HEK293 (cell line): ENCODE measurements around the gene DSP.
A peak's percentile ranks its signal among the peaks of the same experiment; 100 is the strongest.

Experiments
- CTCF ChIA-PET: fragments of 350-600 bp; formaldehyde crosslinking; extraction: SDS; loops from one replicate; lab custom pipeline; 2021; ENCODE audit warnings: antibody characterized with exemption; lab: Yijun Ruan, JAX
- POLR2A ChIA-PET: fragments of 300-600 bp; formaldehyde crosslinking; extraction: SDS; loops from one replicate; lab custom pipeline; 2020; ENCODE audit warnings: antibody characterized with exemption, inconsistent platforms; lab: Yijun Ruan, JAX
- H3K27ac ChIP-seq: fragments of 200-500 bp; sonication (Bioruptor generic); 2 replicates; pipeline ENCODE4 v1.5.1; 2014; ENCODE audit warnings: low read depth, low read length, control low read depth, inconsistent platforms; ENCODE audit errors: extremely low read depth
- H3K36me3 ChIP-seq, 2 experiments: fragments of 200-500 bp in 1 of 2; sonication (Bioruptor generic) in 1 of 2; 1 replicate in 1 of 2; 2 replicates in 1 of 2; pipeline ENCODE4 v1.5.1; 2014 to 2017; ENCODE audit warnings: inconsistent platforms in 2 of 2, low read length in 2 of 2; ENCODE audit not compliant: control insufficient read depth in 2 of 2, insufficient read depth in 1 of 2
- H3K4me1 ChIP-seq: fragments of 200-500 bp; sonication (Bioruptor generic); 2 replicates; pipeline ENCODE4 v1.5.1; 2014; ENCODE audit warnings: mild to moderate bottlenecking, low read length, inconsistent platforms; ENCODE audit not compliant: control insufficient read depth, insufficient read depth
- H3K4me3 ChIP-seq: 2 replicates; pipeline ENCODE4 v1.5.1; 2011; ENCODE audit warnings: low read depth, mild to moderate bottlenecking, control low read depth, low read length, moderate library complexity
- H3K9me3 ChIP-seq: fragments of 200-500 bp; sonication (Bioruptor generic); 2 replicates; pipeline ENCODE4 v1.5.1; 2014; ENCODE audit warnings: low read depth, low read length, inconsistent platforms; ENCODE audit not compliant: control insufficient read depth, insufficient read depth
- FEZF1 ChIP-seq: fragments of 450-650 bp; formaldehyde crosslinking; IDR thresholded peaks from 2 replicates; pipeline ENCODE4 v1.5.1; 2016; ENCODE audit warnings: missing biosample characterization, missing genetic modification characterization
- GLI2 ChIP-seq: fragments of 450-650 bp; formaldehyde crosslinking; IDR thresholded peaks from 2 replicates; pipeline ENCODE4; 2017; ENCODE audit warnings: missing biosample characterization, missing genetic modification characterization, low read depth, borderline replicate concordance
- GLI4 ChIP-seq: fragments of 450-650 bp; formaldehyde crosslinking; IDR thresholded peaks from 2 replicates; pipeline ENCODE4 v1.5.1; 2016; ENCODE audit warnings: missing biosample characterization, missing genetic modification characterization
- HOXC10 ChIP-seq: sonication (generic); formaldehyde crosslinking; IDR thresholded peaks from 2 replicates; pipeline ENCODE4 v1.8.1; 2023; ENCODE audit warnings: mild to moderate bottlenecking, missing genetic modification reagents
- KLF1 ChIP-seq: fragments of 450-650 bp; formaldehyde crosslinking; IDR thresholded peaks from 2 replicates; pipeline ENCODE4 v1.5.1; 2016; ENCODE audit warnings: missing biosample characterization, missing genetic modification characterization
- KLF9 ChIP-seq: fragments of 450-650 bp; formaldehyde crosslinking; IDR thresholded peaks from 2 replicates; pipeline ENCODE4 v1.5.1; 2016; ENCODE audit warnings: missing biosample characterization, missing genetic modification characterization, low read depth
- MEIS1 ChIP-seq: sonication (generic); formaldehyde crosslinking; IDR thresholded peaks from 2 replicates; pipeline ENCODE4 v1.8.1; 2022; ENCODE audit warnings: missing genetic modification reagents, mild to moderate bottlenecking, borderline replicate concordance
- OVOL3 ChIP-seq: fragments of 450-650 bp; formaldehyde crosslinking; IDR thresholded peaks from 2 replicates; pipeline ENCODE4 v1.5.1; 2016; ENCODE audit warnings: missing biosample characterization, missing genetic modification characterization
- TRIM28 ChIP-seq: IDR thresholded peaks from 2 replicates; pipeline ENCODE4 v1.6.1; 2011; ENCODE audit warnings: low read length, control low read depth, borderline replicate concordance
- YY2 ChIP-seq: fragments of 450-650 bp; formaldehyde crosslinking; IDR thresholded peaks from 2 replicates; pipeline ENCODE4 v1.5.1; 2016; ENCODE audit warnings: missing biosample characterization, missing genetic modification characterization
- ZBTB1 ChIP-seq: fragments of 450-650 bp; formaldehyde crosslinking; IDR thresholded peaks from 2 replicates; pipeline ENCODE4 v1.5.1; 2016; ENCODE audit warnings: missing biosample characterization, missing genetic modification characterization
- ZBTB17 ChIP-seq: fragments of 450-650 bp; formaldehyde crosslinking; IDR thresholded peaks from 2 replicates; pipeline ENCODE4 v1.5.1; 2016; ENCODE audit warnings: missing biosample characterization, missing genetic modification characterization
- ZNF133 ChIP-seq: fragments of 450-650 bp; formaldehyde crosslinking; IDR thresholded peaks from 2 replicates; pipeline ENCODE4 v1.5.1; 2016; ENCODE audit warnings: missing biosample characterization, missing genetic modification characterization
- ZNF223 ChIP-seq: fragments of 450-650 bp; formaldehyde crosslinking; IDR thresholded peaks from 2 replicates; pipeline ENCODE4 v1.5.1; 2016; ENCODE audit warnings: missing biosample characterization, missing genetic modification characterization
- ZNF571 ChIP-seq: fragments of 450-650 bp; formaldehyde crosslinking; IDR thresholded peaks from 2 replicates; pipeline ENCODE4 v1.5.0; 2017; ENCODE audit warnings: missing biosample characterization, missing genetic modification characterization
- ZNF585B ChIP-seq: fragments of 450-650 bp; formaldehyde crosslinking; IDR thresholded peaks from 2 replicates; pipeline ENCODE4 v1.5.1; 2016; ENCODE audit warnings: missing biosample characterization, missing genetic modification characterization
- ZNF670 ChIP-seq: fragments of 450-650 bp; formaldehyde crosslinking; IDR thresholded peaks from 2 replicates; pipeline ENCODE4 v1.5.1; 2016; ENCODE audit warnings: missing biosample characterization, missing genetic modification characterization, low read depth
- ZNF785 ChIP-seq: fragments of 450-650 bp; formaldehyde crosslinking; IDR thresholded peaks from 2 replicates; pipeline ENCODE4 v1.5.1; 2016; ENCODE audit warnings: missing biosample characterization, missing genetic modification characterization
- TF ChIP-seq, protein P1 (sequence below): fragments of 450-650 bp; formaldehyde crosslinking; optimal IDR thresholded peaks from 2 replicates; pipeline ENCODE3; 2016; ENCODE audit warnings: missing biosample characterization, mild to moderate bottlenecking, missing genetic modification characterization
- TF ChIP-seq, protein P2 (sequence below): fragments of 450-650 bp; formaldehyde crosslinking; IDR thresholded peaks from 2 replicates; pipeline ENCODE4 v1.5.1; 2016; ENCODE audit warnings: missing biosample characterization, missing genetic modification characterization
- TF ChIP-seq, protein P3 (sequence below): fragments of 450-650 bp; formaldehyde crosslinking; IDR thresholded peaks from 2 replicates; pipeline ENCODE4 v1.5.1; 2016; ENCODE audit warnings: missing biosample characterization, missing genetic modification characterization
- TF ChIP-seq, protein P4 (sequence below): fragments of 450-650 bp; formaldehyde crosslinking; IDR thresholded peaks from 2 replicates; pipeline ENCODE4 v1.5.1; 2017; ENCODE audit warnings: missing biosample characterization, missing genetic modification characterization
- TF ChIP-seq, protein P5 (sequence below): fragments of 450-650 bp; formaldehyde crosslinking; IDR thresholded peaks from 2 replicates; pipeline ENCODE4 v1.5.1; 2016; ENCODE audit warnings: missing biosample characterization, missing genetic modification characterization

Gene DSP

DNA sequence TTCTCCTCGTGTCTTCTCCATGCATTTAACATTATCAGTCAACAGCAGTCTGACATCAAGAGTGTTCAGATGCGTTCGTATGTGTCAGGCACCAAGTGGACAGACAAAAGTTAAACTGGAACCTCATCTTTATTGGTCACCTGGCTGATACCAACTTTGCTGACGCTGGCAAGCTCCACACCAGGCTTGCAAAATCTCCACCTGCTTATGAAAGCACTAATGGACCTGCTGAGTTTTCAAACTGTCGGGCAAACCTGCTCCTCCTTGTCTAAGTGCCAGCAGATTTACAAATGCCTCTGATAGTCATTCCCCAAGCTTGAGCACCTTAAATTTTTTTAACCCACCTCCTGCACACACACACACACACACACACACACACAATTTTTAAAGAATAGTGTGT is 27.9 kb upstream of the DSP start (continued):
- no peak for TF ChIP-seq ZNF133
- TF ChIP-seq, protein P1, sequence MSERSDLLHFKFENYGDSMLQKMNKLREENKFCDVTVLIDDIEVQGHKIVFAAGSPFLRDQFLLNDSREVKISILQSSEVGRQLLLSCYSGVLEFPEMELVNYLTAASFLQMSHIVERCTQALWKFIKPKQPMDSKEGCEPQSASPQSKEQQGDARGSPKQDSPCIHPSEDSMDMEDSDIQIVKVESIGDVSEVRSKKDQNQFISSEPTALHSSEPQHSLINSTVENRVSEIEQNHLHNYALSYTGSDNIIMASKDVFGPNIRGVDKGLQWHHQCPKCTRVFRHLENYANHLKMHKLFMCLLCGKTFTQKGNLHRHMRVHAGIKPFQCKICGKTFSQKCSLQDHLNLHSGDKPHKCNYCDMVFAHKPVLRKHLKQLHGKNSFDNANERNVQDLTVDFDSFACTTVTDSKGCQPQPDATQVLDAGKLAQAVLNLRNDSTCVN = no peak
- no peak for TF ChIP-seq KLF9 (tag by site-specific recombination)
- TF ChIP-seq ZBTB1 (tag by site-specific recombination) = no peak
- no peak for TF ChIP-seq FEZF1 (tag by site-specific recombination)
- no peak for TF ChIP-seq OVOL3 (tag by site-specific recombination)
- no peak for TF ChIP-seq ZBTB17
- TF ChIP-seq, protein P2, sequence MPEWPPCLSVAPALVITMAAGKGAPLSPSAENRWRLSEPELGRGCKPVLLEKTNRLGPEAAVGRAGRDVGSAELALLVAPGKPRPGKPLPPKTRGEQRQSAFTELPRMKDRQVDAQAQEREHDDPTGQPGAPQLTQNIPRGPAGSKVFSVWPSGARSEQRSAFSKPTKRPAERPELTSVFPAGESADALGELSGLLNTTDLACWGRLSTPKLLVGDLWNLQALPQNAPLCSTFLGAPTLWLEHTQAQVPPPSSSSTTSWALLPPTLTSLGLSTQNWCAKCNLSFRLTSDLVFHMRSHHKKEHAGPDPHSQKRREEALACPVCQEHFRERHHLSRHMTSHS (tag by site-specific recombination) = no peak
- TF ChIP-seq ZNF785 (tag by site-specific recombination) = no peak

DNA sequence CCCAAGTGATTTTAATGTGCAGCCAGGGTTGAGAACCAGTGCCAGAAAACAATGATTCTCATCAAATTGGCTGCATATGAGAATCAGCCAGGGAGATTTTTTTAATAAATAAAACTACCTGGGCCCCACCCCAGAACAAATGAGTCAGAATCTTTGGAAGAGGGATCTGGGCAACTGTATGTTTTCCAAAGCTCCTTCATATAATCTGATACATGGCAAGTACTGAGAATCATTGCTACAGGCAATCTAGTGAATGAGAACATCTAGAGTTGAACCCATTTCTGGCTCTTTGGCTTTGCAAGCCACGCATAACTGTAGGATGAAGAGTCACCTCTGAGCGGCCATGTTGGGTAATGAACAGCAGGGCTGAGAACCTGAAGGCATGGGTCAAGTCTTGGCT is 26.1 kb upstream of the DSP start:
- TF ChIP-seq YY2 (no peak), GLI4 (tag by site-specific recombination) (no peak), HOXC10 (no peak), ZNF223 (no peak)
- Histone ChIP-seq H3K9me3 (no peaks in the 10 kb centered on the region), H3K4me1 (no peaks in the 10 kb centered on the region), H3K27ac (no peak overlapping the region), H3K36me3 (no peaks in the 10 kb centered on the region), H3K4me3 (no peak overlapping the region)
- POLR2A ChIA-PET = no interaction called here
- CTCF ChIA-PET = interaction anchor here (0.7 to 1.0 kb wide), 2 partner anchors 240 to 396 kb away, joined by 3 read pairs; no protein-coding TSS in a partner anchor

DNA sequence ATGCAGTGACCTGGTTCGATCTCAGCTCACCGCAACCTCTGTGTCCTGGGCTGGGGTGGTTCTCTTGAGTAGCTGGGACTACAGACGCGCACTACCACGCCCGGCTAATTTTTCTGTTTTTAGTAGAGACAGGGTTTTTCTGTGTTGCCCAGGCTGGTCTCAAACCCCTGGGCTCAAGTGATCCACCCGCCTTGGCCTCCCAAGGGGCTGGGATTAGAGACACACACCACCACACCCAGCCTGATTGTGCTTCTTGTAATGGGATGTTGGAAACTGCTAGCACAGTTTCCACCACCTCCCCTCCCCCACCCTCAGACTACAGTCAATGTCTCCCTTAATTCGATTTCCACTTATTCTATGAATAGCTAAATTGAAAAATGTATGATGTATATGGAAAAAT is 22.6 kb upstream of the DSP start:
- H3K27ac ChIP-seq = no peak overlapping the region
- no peak overlapping the region for H3K4me3 ChIP-seq
- H3K36me3 ChIP-seq = no peaks in the 10 kb centered on the region
- CTCF ChIA-PET = interaction anchor here (1.7 kb wide), 1 partner anchor 9 kb away, joined by 3 read pairs; no protein-coding TSS in a partner anchor
- no peaks in the 10 kb centered on the region for H3K9me3 ChIP-seq
- POLR2A ChIA-PET = interaction anchor here (0.6 to 0.9 kb wide), 3 partner anchors 36 to 77 kb away, joined by 4 to 7 read pairs (median 5); no protein-coding TSS in a partner anchor
- TF ChIP-seq MEIS1 (CRISPR knock-in tag) = no peak
- TF ChIP-seq KLF1 = peak; percentile 96
- H3K4me1 ChIP-seq = no peaks in the 10 kb centered on the region

DNA sequence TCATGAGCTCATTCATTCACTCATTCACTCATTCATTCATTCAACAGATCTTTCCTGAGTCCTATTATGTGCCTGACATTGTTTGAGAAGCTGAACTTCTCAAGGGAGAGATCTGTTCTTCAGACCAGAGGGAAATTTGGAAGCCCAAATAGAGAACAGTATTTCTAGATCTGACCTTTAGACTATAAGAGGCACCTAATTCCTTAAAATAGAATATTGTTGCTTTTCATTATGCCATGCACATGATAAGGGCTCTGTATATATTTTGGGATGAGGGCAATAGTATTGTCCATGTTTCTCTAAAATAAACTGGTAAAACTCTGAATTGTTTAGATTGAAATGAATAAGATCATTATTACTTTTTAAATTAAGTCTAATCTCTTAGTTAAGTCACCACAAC is 18.6 kb upstream of the DSP start:
- no peaks in the 10 kb centered on the region for H3K36me3 ChIP-seq
- TF ChIP-seq, protein P3, sequence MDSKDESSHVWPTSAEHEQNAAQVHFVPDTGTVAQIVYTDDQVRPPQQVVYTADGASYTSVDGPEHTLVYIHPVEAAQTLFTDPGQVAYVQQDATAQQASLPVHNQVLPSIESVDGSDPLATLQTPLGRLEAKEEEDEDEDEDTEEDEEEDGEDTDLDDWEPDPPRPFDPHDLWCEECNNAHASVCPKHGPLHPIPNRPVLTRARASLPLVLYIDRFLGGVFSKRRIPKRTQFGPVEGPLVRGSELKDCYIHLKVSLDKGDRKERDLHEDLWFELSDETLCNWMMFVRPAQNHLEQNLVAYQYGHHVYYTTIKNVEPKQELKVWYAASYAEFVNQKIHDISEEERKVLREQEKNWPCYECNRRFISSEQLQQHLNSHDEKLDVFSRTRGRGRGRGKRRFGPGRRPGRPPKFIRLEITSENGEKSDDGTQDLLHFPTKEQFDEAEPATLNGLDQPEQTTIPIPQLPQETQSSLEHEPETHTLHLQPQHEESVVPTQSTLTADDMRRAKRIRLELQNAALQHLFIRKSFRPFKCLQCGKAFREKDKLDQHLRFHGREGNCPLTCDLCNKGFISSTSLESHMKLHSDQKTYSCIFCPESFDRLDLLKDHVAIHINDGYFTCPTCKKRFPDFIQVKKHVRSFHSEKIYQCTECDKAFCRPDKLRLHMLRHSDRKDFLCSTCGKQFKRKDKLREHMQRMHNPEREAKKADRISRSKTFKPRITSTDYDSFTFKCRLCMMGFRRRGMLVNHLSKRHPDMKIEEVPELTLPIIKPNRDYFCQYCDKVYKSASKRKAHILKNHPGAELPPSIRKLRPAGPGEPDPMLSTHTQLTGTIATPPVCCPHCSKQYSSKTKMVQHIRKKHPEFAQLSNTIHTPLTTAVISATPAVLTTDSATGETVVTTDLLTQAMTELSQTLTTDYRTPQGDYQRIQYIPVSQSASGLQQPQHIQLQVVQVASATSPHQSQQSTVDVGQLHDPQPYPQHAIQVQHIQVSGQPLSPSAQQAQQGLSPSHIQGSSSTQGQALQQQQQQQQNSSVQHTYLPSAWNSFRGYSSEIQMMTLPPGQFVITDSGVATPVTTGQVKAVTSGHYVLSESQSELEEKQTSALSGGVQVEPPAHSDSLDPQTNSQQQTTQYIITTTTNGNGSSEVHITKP = no peak
- TF ChIP-seq, protein P4, sequence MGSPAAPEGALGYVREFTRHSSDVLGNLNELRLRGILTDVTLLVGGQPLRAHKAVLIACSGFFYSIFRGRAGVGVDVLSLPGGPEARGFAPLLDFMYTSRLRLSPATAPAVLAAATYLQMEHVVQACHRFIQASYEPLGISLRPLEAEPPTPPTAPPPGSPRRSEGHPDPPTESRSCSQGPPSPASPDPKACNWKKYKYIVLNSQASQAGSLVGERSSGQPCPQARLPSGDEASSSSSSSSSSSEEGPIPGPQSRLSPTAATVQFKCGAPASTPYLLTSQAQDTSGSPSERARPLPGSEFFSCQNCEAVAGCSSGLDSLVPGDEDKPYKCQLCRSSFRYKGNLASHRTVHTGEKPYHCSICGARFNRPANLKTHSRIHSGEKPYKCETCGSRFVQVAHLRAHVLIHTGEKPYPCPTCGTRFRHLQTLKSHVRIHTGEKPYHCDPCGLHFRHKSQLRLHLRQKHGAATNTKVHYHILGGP (tag by site-specific recombination) = no peak
- TF ChIP-seq, protein P5, sequence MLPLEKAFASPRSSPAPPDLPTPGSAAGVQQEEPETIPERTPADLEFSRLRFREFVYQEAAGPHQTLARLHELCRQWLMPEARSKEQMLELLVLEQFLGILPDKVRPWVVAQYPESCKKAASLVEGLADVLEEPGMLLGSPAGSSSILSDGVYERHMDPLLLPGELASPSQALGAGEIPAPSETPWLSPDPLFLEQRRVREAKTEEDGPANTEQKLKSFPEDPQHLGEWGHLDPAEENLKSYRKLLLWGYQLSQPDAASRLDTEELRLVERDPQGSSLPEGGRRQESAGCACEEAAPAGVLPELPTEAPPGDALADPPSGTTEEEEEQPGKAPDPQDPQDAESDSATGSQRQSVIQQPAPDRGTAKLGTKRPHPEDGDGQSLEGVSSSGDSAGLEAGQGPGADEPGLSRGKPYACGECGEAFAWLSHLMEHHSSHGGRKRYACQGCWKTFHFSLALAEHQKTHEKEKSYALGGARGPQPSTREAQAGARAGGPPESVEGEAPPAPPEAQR (tag by site-specific recombination) = no peak
- TF ChIP-seq ZNF585B (tag by site-specific recombination) = no peak
- TF ChIP-seq GLI2 (tag by site-specific recombination) = no peak
- no peak for TF ChIP-seq TRIM28
- TF ChIP-seq ZNF571 (tag by site-specific recombination) = no peak
- TF ChIP-seq ZNF670 (tag by site-specific recombination) = no peak

More for the DNA sequence above, 18.6 kb upstream of the DSP start:
- ChIA-PET CTCF (interaction anchor here (1.2 kb wide), 1 partner anchor 9 kb away, joined by 4 read pairs; no protein-coding TSS in a partner anchor), POLR2A (interaction anchor here (0.5 kb wide), 1 partner anchor 21 kb away, joined by 4 read pairs; no protein-coding TSS in a partner anchor)
- Histone ChIP-seq H3K27ac (no peak overlapping the region), H3K4me1 (no peaks in the 10 kb centered on the region), H3K9me3 (no peaks in the 10 kb centered on the region), H3K4me3 (no peak overlapping the region)
